ENCODE measurements around the gene TPX2.

The TPX2 gene

GRCh38 chr20:31837896-31838397, 98.9 kb downstream of the TPX2 start:
- DNase-seq (no peak), ATAC-seq (no peak)
- no peaks in the 10 kb centered on the region for H3K27me3 Mint-ChIP-seq
- no peak overlapping the region for H3K27ac Mint-ChIP-seq
- H3K4me1 Mint-ChIP-seq = peaks cover 12% of the 10 kb centered on the region
- H3K4me3 Mint-ChIP-seq = no peak overlapping the region
- H3K9me3 Mint-ChIP-seq = no peaks in the 10 kb centered on the region

GRCh38 chr20:31838646-31839292, 99.7 kb downstream of the TPX2 start:
- H3K4me3 Mint-ChIP-seq = no peak overlapping the region
- no peak for ATAC-seq
- no peaks in the 10 kb centered on the region for H3K9me3 Mint-ChIP-seq

GRCh38 chr20:31839782-31840487, 100.8 kb downstream of the TPX2 start:
- DNase-seq (no peak), ATAC-seq (no peak)
- H3K9me3 Mint-ChIP-seq = no peaks in the 10 kb centered on the region
- H3K27me3 Mint-ChIP-seq = no peaks in the 10 kb centered on the region
- H3K4me3 Mint-ChIP-seq = no peak overlapping the region
- no peak overlapping the region for H3K27ac Mint-ChIP-seq
- H3K4me1 Mint-ChIP-seq = peaks cover 12% of the 10 kb centered on the region

More at GRCh38 chr20:31838646-31839292, 99.7 kb downstream of the TPX2 start:
- H3K27me3 Mint-ChIP-seq = no peaks in the 10 kb centered on the region
- no peak for DNase-seq
- no peak overlapping the region for H3K27ac Mint-ChIP-seq
- H3K4me1 Mint-ChIP-seq = peaks cover 12% of the 10 kb centered on the region

GRCh38 chr20:31840906-31841816, 102.1 kb downstream of the TPX2 start:
- Mint-ChIP-seq H3K4me3 (no peak overlapping the region), H3K27ac (no peak overlapping the region), H3K9me3 (no peaks in the 10 kb centered on the region), H3K4me1 (peaks cover 6% of the 10 kb centered on the region), H3K27me3 (no peaks in the 10 kb centered on the region)
- ATAC-seq (no peak), DNase-seq (no peak)

GRCh38 chr20:31841928-31842327, 102.8 kb downstream of the TPX2 start:
- Mint-ChIP-seq H3K27ac (no peak overlapping the region), H3K9me3 (no peaks in the 10 kb centered on the region), H3K4me1 (no peaks in the 10 kb centered on the region), H3K4me3 (no peak overlapping the region), H3K27me3 (no peaks in the 10 kb centered on the region)
- no peak for ATAC-seq
- no peak for DNase-seq

- no peaks in the 10 kb centered on the region for H3K4me1 Mint-ChIP-seq
- no peaks in the 10 kb centered on the region for H3K9me3 Mint-ChIP-seq
- DNase-seq = no peak
- no peak overlapping the region for H3K27ac Mint-ChIP-seq
- no peaks in the 10 kb centered on the region for H3K27me3 Mint-ChIP-seq
- no peak overlapping the region for H3K4me3 Mint-ChIP-seq
- no peak for ATAC-seq
These were observed 103.5 kb downstream of the TPX2 start for GRCh38 chr20:31842471-31843157.

GRCh38 chr20:31843288-31843687, 104.2 kb downstream of the TPX2 start:
- peaks cover under 1% of the 10 kb centered on the region for H3K27me3 Mint-ChIP-seq
- H3K27ac Mint-ChIP-seq = no peak overlapping the region
- H3K4me1 Mint-ChIP-seq = no peaks in the 10 kb centered on the region
- no peak overlapping the region for H3K4me3 Mint-ChIP-seq
- ATAC-seq (no peak), DNase-seq (no peak)
- H3K9me3 Mint-ChIP-seq = no peaks in the 10 kb centered on the region

GRCh38 chr20:31843881-31844280, 104.8 kb downstream of the TPX2 start:
- ATAC-seq = no peak
- no peaks in the 10 kb centered on the region for H3K4me1 Mint-ChIP-seq
- H3K9me3 Mint-ChIP-seq = no peaks in the 10 kb centered on the region
- DNase-seq = no peak
- H3K4me3 Mint-ChIP-seq = no peak overlapping the region
- peak overlapping the region in 1 of 2 donors; percentile 55 for H3K27ac Mint-ChIP-seq
- H3K27me3 Mint-ChIP-seq = peaks cover 6% of the 10 kb centered on the region

- H3K9me3 Mint-ChIP-seq = no peaks in the 10 kb centered on the region
- DNase-seq (no peak), ATAC-seq (no peak)
- H3K4me3 Mint-ChIP-seq = no peak overlapping the region
- H3K27ac Mint-ChIP-seq = no peak overlapping the region
- H3K27me3 Mint-ChIP-seq = peaks cover 13% of the 10 kb centered on the region
- no peaks in the 10 kb centered on the region for H3K4me1 Mint-ChIP-seq
These were observed 105.7 kb downstream of the TPX2 start for GRCh38 chr20:31844737-31845299.

GRCh38 chr20:31845300-31845863, 106.3 kb downstream of the TPX2 start, which contains the start of gene FOXS1:
TSS of gene FOXS1 (minus strand) at chr20:31845604. CDS start at chr20:31845542, 62 bp downstream.
- no peaks in the 10 kb centered on the region for H3K4me1 Mint-ChIP-seq
- DNase-seq = no peak
- H3K27ac Mint-ChIP-seq = no peak within 1 kb of the TSS
- ATAC-seq = no peak
- H3K4me3 Mint-ChIP-seq = no peak within 1 kb of the TSS
- H3K9me3 Mint-ChIP-seq = no peaks in the 10 kb centered on the region
- peaks cover 18% of the 10 kb centered on the region for H3K27me3 Mint-ChIP-seq

GRCh38 chr20:31846793-31847138, 107.7 kb downstream of the TPX2 start:
- Mint-ChIP-seq H3K27ac (no peak overlapping the region), H3K4me3 (no peak overlapping the region), H3K27me3 (peaks cover 32% of the 10 kb centered on the region), H3K9me3 (no peaks in the 10 kb centered on the region), H3K4me1 (no peaks in the 10 kb centered on the region)
- DNase-seq = no peak
- no peak for ATAC-seq

- Mint-ChIP-seq H3K27ac (no peak overlapping the region), H3K27me3 (peaks cover 32% of the 10 kb centered on the region), H3K4me3 (no peak overlapping the region), H3K9me3 (no peaks in the 10 kb centered on the region), H3K4me1 (no peaks in the 10 kb centered on the region)
- ATAC-seq (no peak), DNase-seq (no peak)
These were observed 109.3 kb downstream of the TPX2 start for GRCh38 chr20:31848088-31848999.

- H3K27ac Mint-ChIP-seq = no peak overlapping the region
- DNase-seq (no peak), ATAC-seq (no peak)
- H3K27me3 Mint-ChIP-seq = peaks cover 32% of the 10 kb centered on the region
- H3K4me1 Mint-ChIP-seq = no peaks in the 10 kb centered on the region
- H3K9me3 Mint-ChIP-seq = no peaks in the 10 kb centered on the region
- no peak overlapping the region for H3K4me3 Mint-ChIP-seq
These were observed 110.3 kb downstream of the TPX2 start for GRCh38 chr20:31849306-31849930.

Measured in stimulated activated naive CD8-positive, alpha-beta T cell treated with anti-CD3 and anti-CD28 coated beads, Interleukin-15, amount 100 ng/mL, for 72 hours (primary cell).